Measurements from ENCODE around the gene RPL3.

Gene RPL3

DNA sequence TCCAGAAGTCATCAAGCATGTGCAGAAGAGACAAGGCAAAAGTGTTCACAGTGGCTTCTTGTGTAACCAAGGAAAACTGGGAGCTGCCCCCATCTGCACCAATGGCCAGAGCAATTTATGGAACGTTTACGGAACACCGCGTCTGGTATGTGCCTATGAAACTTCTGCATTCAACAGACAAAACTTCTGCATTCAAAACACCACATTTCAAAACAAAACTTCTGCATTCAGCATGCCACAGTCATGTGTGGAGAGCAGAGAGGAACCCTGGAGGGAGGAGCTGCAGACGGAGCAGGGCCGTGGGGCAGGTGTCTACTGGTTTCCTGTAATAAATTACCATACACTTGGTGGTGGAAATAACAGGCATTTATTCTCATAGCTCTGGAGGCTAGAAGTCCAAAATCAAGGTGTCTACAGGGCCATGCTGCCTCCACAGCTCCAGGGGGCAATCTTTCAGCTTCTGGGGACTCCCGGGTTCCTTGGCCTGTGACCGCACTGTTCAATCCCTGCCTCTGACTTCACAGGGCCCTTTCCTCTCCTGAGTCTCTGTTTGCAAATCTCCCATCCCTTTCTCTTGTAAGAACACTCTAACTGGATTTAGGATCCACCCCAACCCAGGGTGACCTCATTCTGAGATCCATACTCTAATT is 32.2 kb downstream of the RPL3 start:
- Histone ChIP-seq H3K4me3 (ENCODE audit: low read length) (no peak overlapping the region), H3K36me3 (ENCODE audit: insufficient read depth, low read length) (no peaks in the 10 kb centered on the region), H2AFZ (ENCODE audit: low read depth, low read length) (no peak overlapping the region), H3K4me1 (ENCODE audit: insufficient read depth, low read length) (peaks cover 13% of the 10 kb centered on the region), H3K9me3 (ENCODE audit: low read length) (no peaks in the 10 kb centered on the region), H3K27me3 (ENCODE audit: insufficient read depth, low read length) (peaks cover 5% of the 10 kb centered on the region)

DNA sequence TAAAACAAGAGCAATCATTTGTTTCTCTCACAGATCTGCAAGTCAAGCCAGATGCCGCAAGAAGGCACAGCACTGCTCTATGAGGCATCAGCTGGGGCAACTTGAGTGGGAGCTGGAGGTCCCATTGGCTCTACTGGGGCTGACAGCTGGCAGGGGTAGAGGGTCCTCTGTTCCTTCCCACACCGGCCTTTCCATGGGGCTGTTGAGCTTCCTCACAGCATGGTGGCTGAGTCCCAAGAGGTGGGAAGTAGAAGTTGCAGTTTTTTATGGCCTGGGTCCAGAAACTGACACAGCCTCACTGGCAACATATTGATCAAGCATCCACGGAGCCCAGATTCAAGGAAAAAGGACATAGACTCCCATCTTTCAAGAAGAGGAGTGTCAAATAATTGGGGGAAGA is 34.4 kb downstream of the RPL3 start:
- Histone ChIP-seq H3K4me3 (ENCODE audit: low read length) (no peak overlapping the region), H3K36me3 (ENCODE audit: insufficient read depth, low read length) (no peaks in the 10 kb centered on the region), H3K9me3 (ENCODE audit: low read length) (no peaks in the 10 kb centered on the region), H2AFZ (ENCODE audit: low read depth, low read length) (no peak overlapping the region), H3K27me3 (ENCODE audit: insufficient read depth, low read length) (peaks cover 5% of the 10 kb centered on the region), H3K4me1 (ENCODE audit: insufficient read depth, low read length) (peaks cover 7% of the 10 kb centered on the region)

DNA sequence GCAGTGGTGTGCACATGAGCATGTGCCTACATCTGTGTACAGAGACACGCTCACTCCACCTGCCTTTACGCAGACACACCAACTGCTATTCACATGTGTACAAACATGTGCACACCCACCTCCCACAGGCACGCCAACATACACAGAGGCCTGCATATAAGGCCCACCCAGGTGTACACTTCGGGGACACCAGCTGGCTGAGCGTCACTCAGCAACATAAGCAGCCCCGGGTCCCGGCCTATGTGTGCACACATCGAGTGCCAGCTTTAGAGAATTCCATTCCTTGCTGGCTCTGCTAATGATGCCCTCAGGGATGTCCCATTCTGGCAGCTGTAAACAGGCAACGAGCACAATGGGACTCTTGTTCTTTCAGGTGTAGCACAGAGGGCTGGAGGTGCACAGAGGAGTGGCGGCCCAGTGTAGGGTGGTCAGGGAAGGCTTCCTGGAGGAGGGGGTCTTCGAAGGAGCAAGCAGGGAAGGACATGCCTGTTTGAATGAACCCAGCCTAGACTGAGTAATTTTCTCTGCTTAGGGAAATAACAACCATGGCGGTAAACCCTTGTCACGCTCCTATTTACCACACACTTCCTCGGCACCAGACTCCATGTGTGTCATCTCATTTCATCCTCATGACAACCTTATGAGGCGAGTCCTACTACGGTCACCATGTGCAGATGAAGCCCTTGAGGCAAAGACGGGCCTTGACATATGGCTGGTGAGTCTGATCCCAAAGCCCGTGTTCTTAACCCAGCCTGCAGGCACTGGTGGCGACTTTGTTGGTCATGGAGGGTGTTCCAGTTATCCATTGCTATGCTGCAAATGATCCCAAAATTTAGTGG is 35.1 kb downstream of the RPL3 start:
- Histone ChIP-seq H3K9me3 (ENCODE audit: low read length) (no peaks in the 10 kb centered on the region), H3K4me1 (ENCODE audit: insufficient read depth, low read length) (peaks cover 10% of the 10 kb centered on the region), H3K4me3 (ENCODE audit: low read length) (no peak overlapping the region), H3K36me3 (ENCODE audit: insufficient read depth, low read length) (no peaks in the 10 kb centered on the region), H2AFZ (ENCODE audit: low read depth, low read length) (no peak overlapping the region), H3K27me3 (ENCODE audit: insufficient read depth, low read length) (peaks cover 5% of the 10 kb centered on the region)

DNA sequence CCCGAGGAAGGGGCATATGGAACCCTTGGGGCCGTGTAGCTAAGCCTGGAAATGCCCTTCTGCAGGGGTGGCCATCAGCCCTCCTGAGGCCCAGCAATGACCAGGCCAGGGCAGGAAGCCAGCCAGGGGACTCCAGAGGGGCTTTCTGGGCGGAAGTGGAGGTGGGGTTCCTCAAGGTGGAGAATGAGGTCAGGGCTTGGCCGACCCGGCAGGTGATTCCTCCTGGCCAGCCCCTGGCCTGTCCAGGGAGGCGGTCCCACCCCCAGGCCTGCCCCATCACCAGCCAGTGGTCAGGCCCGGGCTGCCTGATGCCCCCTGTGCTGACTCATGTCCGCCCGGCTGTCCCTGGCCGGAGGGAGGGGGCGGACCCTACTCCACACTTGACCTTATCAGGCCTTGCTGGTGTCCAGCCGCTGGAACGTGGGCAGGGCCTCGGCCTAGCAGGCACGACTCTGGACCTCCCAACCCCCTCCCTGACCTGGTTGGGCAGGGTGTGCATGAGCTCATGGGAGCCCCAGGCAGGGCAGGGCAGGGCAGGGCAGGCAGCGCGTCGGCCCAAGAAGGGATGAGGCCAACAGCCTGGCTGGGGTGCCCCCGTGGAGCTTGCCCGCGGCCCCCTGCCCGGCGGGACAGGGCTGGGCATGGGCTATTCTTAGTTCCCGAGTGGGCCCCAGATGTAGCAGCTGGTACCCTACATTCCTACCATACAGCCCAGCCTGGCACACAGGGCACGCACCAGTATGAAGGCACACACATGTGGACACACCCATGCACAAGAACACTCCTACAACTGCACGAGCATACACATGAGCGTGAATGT is 35.9 kb downstream of the RPL3 start:
- H3K36me3 ChIP-seq (ENCODE audit: insufficient read depth, low read length), result no peaks in the 10 kb centered on the region
- H2AFZ ChIP-seq (ENCODE audit: low read depth, low read length), result no peak overlapping the region
- H3K4me3 ChIP-seq (ENCODE audit: low read length), result no peak overlapping the region
- H3K27me3 ChIP-seq (ENCODE audit: insufficient read depth, low read length), result peaks cover 2% of the 10 kb centered on the region
- no peaks in the 10 kb centered on the region for H3K9me3 ChIP-seq (ENCODE audit: low read length)
- peaks cover 13% of the 10 kb centered on the region for H3K4me1 ChIP-seq (ENCODE audit: insufficient read depth, low read length)

DNA sequence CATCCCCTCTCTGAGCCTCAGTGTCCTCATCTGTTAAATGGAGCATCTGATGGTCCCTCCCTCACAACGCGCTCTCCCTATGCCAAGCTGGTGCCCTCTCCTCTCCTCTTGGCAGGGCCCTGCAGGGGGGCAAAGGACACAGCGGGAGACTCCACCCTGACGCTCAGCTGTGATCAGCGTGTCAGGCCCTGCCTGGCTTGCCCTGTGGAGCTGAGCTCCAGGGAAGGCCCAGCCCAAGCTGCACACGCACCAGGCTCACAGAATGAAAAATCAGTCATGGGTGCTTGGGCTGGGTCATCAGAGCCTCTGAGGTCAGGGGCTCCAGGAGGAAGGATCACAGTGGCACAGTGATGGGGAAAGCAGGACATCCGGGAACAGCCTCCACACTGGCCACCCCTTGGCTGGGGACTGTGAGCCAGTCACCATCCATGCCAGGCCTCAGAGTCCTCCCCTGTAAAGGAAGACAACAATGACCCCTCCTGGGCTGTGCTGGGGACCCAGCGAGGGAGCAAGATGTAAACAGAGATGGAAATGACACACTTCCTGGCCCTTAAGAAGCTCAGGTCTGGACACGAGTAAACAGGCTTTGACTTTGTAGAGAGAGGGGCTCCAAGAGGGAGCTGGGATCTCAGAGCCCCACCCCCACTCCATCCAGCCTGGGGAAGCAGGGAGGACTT is 36.6 kb downstream of the RPL3 start:
- Histone ChIP-seq H3K4me1 (ENCODE audit: insufficient read depth, low read length) (peaks cover 13% of the 10 kb centered on the region), H3K27me3 (ENCODE audit: insufficient read depth, low read length) (peaks cover 2% of the 10 kb centered on the region), H3K36me3 (ENCODE audit: insufficient read depth, low read length) (no peaks in the 10 kb centered on the region), H2AFZ (ENCODE audit: low read depth, low read length) (no peak overlapping the region), H3K9me3 (ENCODE audit: low read length) (no peaks in the 10 kb centered on the region), H3K4me3 (ENCODE audit: low read length) (no peak overlapping the region)

DNA sequence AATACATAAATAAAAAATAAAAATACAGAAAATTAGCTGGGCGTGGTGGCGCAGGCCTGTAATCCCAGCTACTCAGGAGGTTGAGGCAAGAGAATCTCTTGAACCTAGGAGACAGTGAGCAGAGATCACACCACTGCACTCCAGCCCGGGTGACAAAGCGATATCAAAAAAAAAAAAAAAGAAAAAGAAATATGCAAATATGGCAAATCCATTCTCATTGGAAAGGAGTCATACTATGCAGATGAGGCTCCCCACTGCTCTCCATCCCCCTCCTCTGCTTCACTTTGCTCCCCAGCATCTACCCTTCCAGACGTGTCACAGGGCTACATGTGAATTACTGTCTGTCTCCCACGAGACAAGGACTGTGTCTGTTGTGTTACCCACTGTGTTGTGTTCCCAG is 38.3 kb downstream of the RPL3 start:
- no peaks in the 10 kb centered on the region for H3K27me3 ChIP-seq (ENCODE audit: insufficient read depth, low read length)

DNA sequence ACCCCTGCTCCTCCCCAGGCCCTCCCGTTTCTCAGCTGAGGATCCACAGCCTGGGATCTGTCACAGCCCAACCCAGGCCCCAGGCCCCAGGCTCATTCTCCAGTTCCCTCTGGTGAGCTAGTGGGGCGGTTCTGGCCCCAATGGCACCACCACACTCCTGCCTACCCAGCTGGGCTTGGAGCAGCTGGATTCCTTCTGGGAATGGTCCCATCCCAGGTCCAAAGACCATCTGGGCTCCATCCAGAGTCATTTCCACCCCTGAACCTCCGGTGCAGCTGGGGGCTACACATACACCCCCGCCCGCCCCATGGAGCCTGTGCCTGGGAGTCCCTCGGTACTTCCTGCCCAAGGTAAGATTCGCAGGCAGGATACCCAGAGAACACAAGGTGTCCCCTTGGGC is 39.2 kb downstream of the RPL3 start:
- Histone ChIP-seq H2AFZ (ENCODE audit: low read depth, low read length) (no peak overlapping the region), H3K9me3 (ENCODE audit: low read length) (peaks cover 3% of the 10 kb centered on the region), H3K4me3 (ENCODE audit: low read length) (no peak overlapping the region), H3K4me1 (ENCODE audit: insufficient read depth, low read length) (peaks cover 13% of the 10 kb centered on the region), H3K27me3 (ENCODE audit: insufficient read depth, low read length) (no peaks in the 10 kb centered on the region), H3K36me3 (ENCODE audit: insufficient read depth, low read length) (no peaks in the 10 kb centered on the region)

More for the DNA sequence above, 38.3 kb downstream of the RPL3 start:
- Histone ChIP-seq H3K4me1 (ENCODE audit: insufficient read depth, low read length) (peaks cover 13% of the 10 kb centered on the region), H3K4me3 (ENCODE audit: low read length) (no peak overlapping the region), H3K36me3 (ENCODE audit: insufficient read depth, low read length) (no peaks in the 10 kb centered on the region), H3K9me3 (ENCODE audit: low read length) (peaks cover 3% of the 10 kb centered on the region), H2AFZ (ENCODE audit: low read depth, low read length) (no peak overlapping the region)

DNA sequence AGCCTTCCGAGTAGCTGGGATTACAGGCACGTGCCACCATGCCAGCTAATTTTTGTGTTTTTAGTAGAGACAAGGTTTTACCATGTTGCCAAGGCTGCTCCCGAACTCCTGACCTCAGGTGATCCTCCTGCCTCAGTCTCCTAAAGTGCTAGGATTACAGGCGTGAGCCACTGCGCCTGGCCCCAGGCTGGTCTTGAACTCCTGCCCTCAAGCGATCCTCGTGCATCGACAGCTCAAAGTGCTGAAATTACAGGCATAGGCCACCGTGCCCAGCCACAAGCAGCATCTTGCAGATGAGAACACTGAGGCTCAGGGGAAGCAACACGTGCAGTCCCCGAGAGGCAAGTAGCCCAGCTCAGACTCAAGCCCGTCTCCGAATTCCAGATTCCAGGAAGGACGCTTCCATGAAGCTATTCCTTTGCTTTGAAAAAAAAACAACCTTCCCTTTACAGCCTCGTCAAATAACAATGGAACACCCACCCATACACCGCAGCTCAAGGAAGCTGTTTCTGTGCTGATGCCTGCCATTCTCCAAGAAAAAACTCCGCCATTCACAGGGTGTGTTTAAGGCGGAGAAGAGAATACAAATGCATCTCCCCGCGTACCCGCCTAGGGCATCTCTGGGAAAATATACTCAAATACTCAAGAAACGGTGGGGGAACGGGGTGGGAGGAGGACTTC is 40.1 kb downstream of the RPL3 start:
- Histone ChIP-seq H2AFZ (ENCODE audit: low read depth, low read length) (no peak overlapping the region), H3K36me3 (ENCODE audit: insufficient read depth, low read length) (no peaks in the 10 kb centered on the region), H3K4me3 (ENCODE audit: low read length) (no peak overlapping the region)

DNA sequence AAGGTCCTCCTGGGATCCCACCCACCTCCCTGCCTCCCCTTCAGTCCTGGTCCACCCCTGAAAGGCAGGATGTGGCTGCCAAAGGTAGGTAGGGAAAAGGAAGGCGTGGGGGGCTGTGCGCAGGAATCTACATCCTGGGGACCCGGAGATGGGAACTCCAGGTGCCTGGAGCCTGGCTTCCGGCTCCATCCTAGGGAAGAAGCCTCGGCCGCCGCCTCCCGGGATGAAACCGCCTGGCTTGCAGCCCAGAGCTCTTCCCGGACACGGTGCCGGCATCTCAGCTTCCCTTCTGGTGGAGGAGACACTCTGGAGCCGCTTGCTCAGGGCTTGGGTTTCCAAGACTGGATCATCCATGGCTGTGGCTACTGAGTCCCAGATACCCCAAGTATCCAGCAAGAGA is 41.4 kb downstream of the RPL3 start:
- Histone ChIP-seq H3K36me3 (ENCODE audit: insufficient read depth, low read length) (no peaks in the 10 kb centered on the region), H3K27me3 (ENCODE audit: insufficient read depth, low read length) (no peaks in the 10 kb centered on the region), H3K4me3 (ENCODE audit: low read length) (no peak overlapping the region), H3K9me3 (ENCODE audit: low read length) (peaks cover 3% of the 10 kb centered on the region), H2AFZ (ENCODE audit: low read depth, low read length) (no peak overlapping the region), H3K4me1 (ENCODE audit: insufficient read depth, low read length) (peaks cover 8% of the 10 kb centered on the region)

More for the DNA sequence above, 40.1 kb downstream of the RPL3 start:
- H3K27me3 ChIP-seq (ENCODE audit: insufficient read depth, low read length), result no peaks in the 10 kb centered on the region
- H3K9me3 ChIP-seq (ENCODE audit: low read length), result peaks cover 3% of the 10 kb centered on the region
- H3K4me1 ChIP-seq (ENCODE audit: insufficient read depth, low read length), result peaks cover 13% of the 10 kb centered on the region

DNA sequence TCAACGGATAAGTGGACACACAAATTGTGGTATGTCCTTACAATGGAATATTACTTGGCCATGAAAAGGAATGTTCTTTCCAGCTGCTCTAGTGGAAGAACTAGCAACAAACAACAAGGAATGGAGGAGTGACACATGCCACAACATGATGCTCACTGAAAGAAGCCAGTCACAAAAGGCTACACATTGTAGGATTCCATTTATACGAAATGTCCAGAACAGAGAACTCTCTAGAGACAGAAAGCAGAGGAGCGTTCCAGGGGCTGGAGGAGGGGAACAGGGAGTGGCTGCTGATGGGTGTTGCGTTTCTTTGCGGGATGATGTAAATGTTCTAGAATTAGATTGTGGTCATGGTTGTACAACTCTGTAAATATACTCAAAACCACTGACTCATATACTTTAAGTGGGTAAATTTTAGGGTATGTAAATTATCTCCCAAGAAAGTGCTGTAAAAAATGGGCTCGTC is 42.2 kb downstream of the RPL3 start:
- H2AFZ ChIP-seq (ENCODE audit: low read depth, low read length), result no peak overlapping the region
- H3K9me3 ChIP-seq (ENCODE audit: low read length), result peaks cover 3% of the 10 kb centered on the region
- no peak overlapping the region for H3K4me3 ChIP-seq (ENCODE audit: low read length)

DNA sequence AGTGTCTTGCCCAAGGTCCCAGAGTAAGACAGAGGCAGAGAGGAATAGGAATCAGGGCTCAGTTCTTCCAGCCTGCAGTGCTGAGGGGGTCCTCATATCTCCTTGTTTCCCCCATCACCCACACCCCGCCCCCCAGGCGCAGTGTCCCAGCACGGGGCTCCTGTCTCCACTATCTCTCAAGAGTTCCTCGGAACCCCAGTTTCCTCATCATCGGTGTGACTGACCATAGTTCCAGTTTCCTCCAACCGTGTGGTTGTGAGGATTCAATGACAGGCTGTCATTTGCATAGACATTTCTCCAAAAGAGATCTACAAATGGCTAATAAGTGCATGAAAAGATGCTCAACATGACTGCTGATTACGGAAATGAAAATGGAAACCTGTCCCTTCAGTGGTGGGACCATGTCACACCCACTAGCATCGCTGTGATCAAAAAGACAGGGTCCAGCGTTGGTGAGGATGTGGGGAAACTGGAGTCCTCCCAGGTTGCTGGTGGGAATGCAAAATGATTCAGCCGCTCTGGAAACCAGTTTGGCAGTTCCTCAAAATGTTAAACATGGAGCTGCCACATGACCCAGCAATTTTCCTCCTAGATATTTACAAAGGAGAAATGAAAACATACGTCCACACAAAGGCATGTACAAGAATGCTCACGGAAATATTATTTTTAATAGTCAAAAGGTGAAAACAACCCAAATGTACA is 42.8 kb downstream of the RPL3 start:
- Histone ChIP-seq H3K4me3 (ENCODE audit: low read length) (no peak overlapping the region), H3K36me3 (ENCODE audit: insufficient read depth, low read length) (no peaks in the 10 kb centered on the region), H3K9me3 (ENCODE audit: low read length) (peaks cover 3% of the 10 kb centered on the region), H2AFZ (ENCODE audit: low read depth, low read length) (no peak overlapping the region), H3K4me1 (ENCODE audit: insufficient read depth, low read length) (peaks cover 7% of the 10 kb centered on the region), H3K27me3 (ENCODE audit: insufficient read depth, low read length) (no peaks in the 10 kb centered on the region)

More for the DNA sequence above, 42.2 kb downstream of the RPL3 start:
- Histone ChIP-seq H3K36me3 (ENCODE audit: insufficient read depth, low read length) (no peaks in the 10 kb centered on the region), H3K4me1 (ENCODE audit: insufficient read depth, low read length) (peaks cover 7% of the 10 kb centered on the region), H3K27me3 (ENCODE audit: insufficient read depth, low read length) (no peaks in the 10 kb centered on the region)

Data from neuron (in vitro differentiated cells).